Urothelium cell line (cell line): ENCODE measurements around the gene ARF3.
A peak's percentile ranks its signal among the peaks of the same experiment; 100 is the strongest.
"Not testable (repeated sequence)": the region's sequence is repeated elsewhere in the genome, so short reads cannot be mapped to it uniquely, and the experiment has no call there.

Experiments used
- DNase-seq: peaks from one replicate; pipeline ENCODE4 v3.0.0; 2011; ENCODE audit warnings: low spot score, mixed read lengths
- FAIRE-seq: peaks from 2 replicates; lab custom pipeline; 2011; peaks lifted over from hg19 to GRCh38; lab: Jason Lieb, UNC

ARF3 gene

GRCh38 chr12:48932878-48933277 lies 24.4 kb downstream of the ARF3 start:
- FAIRE-seq (no peak), DNase-seq (no peak)

DNA sequence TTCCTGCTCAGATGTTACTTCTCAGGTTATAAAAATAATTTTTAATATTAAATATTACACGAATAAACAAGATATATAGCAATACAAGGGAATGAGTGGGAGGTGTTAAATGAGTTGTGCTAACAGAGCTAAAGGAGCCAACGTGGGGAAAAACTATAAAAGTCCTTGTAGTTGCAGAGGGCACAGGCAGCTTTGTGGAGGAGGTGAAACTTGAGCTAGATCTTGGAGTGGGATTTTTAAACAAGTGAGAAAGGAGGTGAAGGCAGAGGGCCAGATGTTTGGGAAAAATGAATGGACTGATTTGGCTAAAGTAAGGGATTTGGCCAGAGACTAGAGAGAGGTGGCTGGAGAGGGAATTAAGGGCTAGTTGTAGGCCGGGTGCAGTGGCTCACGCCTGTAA lies 26.8 kb downstream of the ARF3 start:
- no peak for FAIRE-seq
- DNase-seq, result no peak

DNA sequence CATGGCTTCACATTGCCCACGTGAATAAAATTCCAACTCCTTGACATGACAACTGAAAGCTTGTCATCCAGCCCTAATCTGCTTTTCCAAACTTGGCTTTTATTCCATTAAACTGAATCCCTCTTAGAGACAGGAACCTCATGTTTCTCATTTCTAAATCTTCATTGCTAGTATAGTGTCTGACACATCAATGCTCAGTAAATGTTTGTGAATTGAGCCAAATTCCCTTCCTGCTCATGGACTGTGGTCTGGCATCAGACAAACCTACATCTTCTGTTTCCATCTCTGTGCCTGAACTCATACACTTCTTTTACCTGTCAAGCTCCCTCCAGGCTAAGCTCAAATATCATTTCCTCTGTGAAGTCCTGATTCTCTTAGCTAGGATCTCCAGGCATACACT lies 27.7 kb downstream of the ARF3 start:
- no peak for FAIRE-seq
- DNase-seq, result no peak

DNA sequence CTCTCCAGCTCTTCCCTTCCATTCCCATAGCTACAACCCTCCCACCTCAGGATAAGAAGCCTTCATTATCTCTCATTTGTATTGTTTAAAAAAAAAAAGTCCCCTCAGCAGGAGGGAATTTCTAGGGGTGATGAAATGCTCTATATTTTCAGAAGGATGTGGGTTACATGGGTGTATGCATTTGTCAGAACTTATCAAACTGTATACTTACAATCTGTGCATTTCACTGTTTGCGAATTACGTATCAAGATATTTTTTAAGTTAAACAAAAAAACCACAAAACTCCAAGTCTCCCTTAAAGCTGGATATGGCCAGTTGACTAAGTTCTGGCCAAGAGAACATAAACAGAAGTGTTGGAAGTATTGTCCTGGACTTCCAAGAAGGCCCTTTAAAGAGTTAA lies 30.0 kb downstream of the ARF3 start:
- DNase-seq, result no peak
- no peak for FAIRE-seq

- DNase-seq (no peak), FAIRE-seq (no peak)
Measured at GRCh38 chr12:48925304-48926011, 31.8 kb downstream of the ARF3 start, which contains the start of gene FKBP11. Gene FKBP11, minus strand, starts transcription at chr12:48925492. Its CDS starts 64 bp downstream, at chr12:48925428.

GRCh38 chr12:48924617-48925303 lies 32.5 kb downstream of the ARF3 start:
- no peak for DNase-seq
- no peak for FAIRE-seq

DNA sequence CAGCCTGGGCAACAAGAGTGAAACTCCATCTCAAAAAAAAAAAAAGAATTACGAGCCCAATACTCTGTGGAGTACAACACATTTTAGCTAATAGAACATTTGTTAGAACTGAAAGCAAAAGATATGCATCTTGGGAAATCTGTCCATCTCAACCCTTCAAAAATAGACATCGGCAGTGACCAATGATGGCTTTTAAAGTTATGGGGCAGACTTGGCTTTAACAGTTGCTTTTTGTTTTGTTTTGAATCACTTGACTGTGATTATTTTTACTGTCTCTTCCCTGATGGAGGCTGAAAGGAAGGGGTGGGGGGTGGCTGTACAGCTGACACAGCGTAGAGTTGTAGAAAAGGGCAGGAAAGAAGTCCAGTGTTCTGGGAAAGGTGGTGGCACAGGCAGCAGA lies 34.2 kb downstream of the ARF3 start:
- FAIRE-seq, result no peak
- DNase-seq, result no peak

GRCh38 chr12:48917857-48918537 lies 39.3 kb downstream of the ARF3 start:
- DNase-seq, result no peak
- FAIRE-seq, result no peak

- DNase-seq (no peak), FAIRE-seq (no peak)
Measured at GRCh38 chr12:48910196-48910595, 47.1 kb downstream of the ARF3 start.

GRCh38 chr12:48909698-48910097 lies 47.6 kb downstream of the ARF3 start:
- not testable (repeated sequence) for DNase-seq

GRCh38 chr12:48907245-48907644 lies 50.0 kb downstream of the ARF3 start:
- FAIRE-seq (no peak), DNase-seq (no peak)

More at GRCh38 chr12:48909698-48910097, 47.6 kb downstream of the ARF3 start:
- FAIRE-seq, result not testable (repeated sequence)

GRCh38 chr12:48903982-48904411 lies 53.3 kb downstream of the ARF3 start:
- no peak for FAIRE-seq

DNA sequence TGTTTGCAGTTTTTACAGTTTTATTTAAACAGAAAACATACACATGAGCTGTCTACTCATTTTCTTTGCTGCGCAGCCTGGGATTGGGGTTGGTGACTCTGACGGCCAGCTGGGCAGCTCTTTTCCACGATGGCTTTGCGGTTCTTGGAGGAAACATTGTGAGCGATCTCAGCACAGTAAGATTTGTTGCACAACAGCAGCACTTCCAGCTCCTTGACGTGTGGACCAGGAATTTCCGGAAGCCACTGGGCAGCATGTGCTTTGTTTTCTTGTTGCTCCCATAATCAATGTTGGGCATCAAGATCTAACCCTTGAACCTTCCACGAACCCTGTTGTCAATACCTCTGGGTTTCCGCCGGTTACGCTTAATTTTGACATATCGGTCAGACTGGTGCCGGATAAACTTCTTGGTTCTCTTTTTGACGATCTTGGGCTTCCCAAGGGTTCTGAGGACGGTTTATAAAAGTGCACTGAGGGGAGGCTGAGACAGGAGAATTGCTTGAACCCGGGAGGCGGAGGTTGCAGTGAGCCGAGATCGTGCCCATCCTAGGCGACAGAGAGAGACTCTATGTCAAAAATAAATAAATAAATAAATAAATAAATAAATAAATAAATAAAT lies 53.8 kb downstream of the ARF3 start:
- DNase-seq (no peak), FAIRE-seq (no peak)

More at GRCh38 chr12:48903982-48904411, 53.3 kb downstream of the ARF3 start:
- peak; percentile 90 for DNase-seq

DNA sequence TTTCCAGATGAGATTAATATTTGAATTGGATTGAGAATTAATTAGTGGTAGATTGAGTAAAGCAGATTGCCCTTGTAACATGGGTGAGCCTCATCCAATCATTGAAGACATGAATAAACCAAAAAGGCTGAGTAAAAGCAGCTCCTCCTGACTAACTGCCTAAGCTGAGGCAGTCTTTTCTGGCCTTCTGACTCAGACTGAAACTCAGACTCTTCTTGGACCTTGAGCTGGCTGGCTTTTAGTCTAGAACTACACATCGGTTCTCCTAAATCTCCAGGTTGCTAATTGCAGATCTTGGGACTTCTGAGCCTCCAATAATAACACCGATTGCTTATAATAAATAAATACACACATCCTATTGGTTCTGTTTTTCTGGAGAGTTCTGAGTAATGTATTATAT lies 56.0 kb downstream of the ARF3 start:
- no peak for FAIRE-seq
- no peak for DNase-seq

DNA sequence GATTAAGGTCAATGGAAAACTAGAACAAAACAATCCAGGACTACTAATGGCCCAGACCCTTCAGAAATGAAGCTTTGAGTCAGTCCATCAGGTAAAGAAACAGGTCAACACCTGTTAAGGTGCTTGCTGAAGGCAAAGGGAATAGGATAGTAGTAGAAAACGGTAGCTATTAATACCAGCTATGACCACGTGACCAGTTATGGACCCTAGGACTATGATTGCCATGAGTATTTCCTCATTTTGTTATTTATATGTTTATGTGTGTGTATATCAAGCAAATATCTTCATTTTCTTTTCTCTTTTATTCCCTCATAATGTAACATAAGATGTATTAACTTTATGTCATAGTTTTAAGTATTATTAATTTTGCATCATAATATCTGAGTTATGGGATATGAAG lies 57.6 kb downstream of the ARF3 start:
- no peak for FAIRE-seq
- DNase-seq, result no peak

DNA sequence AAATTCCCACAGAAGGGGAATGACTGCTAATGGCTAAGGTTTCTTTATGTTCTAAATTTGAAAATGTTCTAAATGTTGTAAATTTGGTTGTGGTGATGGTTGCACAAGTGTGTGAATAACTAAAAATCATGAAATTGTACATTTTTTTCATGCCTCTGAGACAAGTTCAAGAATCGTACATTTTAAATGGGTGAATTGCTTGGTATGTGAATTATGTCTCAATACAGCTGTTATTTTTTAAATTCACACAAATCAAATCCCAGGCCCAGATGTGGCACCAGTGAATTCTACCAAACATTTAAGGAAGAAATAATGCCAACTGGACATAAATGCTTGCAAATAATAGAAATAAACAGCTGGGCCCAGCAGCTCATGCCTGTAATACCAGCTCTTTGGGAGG lies 63.0 kb downstream of the ARF3 start:
- FAIRE-seq (no peak), DNase-seq (no peak)

DNA sequence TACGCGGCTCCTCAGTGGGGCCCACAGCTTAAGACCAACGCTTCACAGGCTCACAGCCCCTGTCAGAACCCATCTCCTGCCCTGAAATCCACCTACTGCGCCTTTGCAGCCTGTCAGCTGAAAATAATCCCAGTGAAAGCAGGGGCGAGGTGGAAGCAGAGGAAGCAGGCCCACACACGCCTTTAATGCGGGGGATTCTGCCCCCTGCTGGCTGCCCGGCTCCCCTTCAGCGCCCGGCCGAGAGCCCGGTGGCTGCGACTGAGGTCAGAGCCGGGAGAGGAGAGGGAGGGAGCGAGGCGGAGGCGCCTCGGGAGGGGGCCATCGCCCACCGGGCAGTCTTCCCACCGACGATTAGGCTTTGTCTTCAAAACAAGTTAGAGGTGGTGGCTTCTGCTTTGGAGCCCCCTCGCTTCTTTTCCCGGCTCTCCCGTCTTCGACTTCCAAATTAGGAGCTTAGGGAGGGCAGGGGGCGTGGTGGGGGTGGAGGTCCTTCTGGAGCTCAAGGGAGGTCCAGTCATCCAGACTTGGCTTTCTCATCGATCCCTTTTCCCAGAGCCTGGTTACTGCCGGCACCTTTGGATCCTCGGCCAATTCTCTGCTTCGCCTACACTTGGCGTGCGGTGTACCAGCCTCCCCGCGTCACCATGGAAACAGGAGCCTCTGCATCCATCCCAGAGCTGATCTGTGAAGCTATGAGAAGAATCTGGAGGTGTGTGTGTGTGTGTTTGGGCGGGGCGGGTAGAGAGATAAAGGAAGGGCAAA lies 66.4 kb downstream of the ARF3 start:
- DNase-seq (peak; percentile 82), FAIRE-seq (no peak)

DNA sequence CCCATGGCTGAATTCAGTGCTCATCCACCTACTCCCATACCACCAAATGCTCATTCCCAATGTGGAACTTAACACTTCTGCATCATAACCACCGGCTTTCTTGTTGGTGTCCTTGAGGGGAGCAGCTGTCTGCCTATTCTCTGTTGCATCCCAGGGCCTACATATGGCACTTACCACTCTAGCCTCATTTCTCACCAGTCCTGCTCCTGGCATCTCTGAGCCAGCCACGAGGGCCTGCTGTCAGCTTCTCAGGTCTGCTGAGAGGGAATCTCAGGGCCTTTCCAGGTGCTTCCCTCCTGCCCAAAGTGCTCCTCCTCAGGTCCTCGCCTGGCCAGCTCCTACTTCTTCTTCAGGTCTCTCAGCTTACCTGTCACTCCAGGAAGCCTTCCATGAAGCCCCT lies 67.6 kb downstream of the ARF3 start:
- FAIRE-seq, result no peak
- no peak for DNase-seq
